GM12872 (cell line): ENCODE results near the gene MICAL2.

Experiments used
- TF ChIP-seq, protein P1 (sequence below): IDR thresholded peaks from 3 replicates; pipeline ENCODE4 v1.5.1; 2011; ENCODE audit warnings: low read depth, mild to moderate bottlenecking, low read length, moderate library complexity; ENCODE audit not compliant: insufficient read depth

The MICAL2 gene

GRCh38 chr11:12160231-12160630 lies 49.8 kb downstream of the MICAL2 start:
- TF ChIP-seq, protein P1, sequence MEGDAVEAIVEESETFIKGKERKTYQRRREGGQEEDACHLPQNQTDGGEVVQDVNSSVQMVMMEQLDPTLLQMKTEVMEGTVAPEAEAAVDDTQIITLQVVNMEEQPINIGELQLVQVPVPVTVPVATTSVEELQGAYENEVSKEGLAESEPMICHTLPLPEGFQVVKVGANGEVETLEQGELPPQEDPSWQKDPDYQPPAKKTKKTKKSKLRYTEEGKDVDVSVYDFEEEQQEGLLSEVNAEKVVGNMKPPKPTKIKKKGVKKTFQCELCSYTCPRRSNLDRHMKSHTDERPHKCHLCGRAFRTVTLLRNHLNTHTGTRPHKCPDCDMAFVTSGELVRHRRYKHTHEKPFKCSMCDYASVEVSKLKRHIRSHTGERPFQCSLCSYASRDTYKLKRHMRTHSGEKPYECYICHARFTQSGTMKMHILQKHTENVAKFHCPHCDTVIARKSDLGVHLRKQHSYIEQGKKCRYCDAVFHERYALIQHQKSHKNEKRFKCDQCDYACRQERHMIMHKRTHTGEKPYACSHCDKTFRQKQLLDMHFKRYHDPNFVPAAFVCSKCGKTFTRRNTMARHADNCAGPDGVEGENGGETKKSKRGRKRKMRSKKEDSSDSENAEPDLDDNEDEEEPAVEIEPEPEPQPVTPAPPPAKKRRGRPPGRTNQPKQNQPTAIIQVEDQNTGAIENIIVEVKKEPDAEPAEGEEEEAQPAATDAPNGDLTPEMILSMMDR, result no peak

DNA sequence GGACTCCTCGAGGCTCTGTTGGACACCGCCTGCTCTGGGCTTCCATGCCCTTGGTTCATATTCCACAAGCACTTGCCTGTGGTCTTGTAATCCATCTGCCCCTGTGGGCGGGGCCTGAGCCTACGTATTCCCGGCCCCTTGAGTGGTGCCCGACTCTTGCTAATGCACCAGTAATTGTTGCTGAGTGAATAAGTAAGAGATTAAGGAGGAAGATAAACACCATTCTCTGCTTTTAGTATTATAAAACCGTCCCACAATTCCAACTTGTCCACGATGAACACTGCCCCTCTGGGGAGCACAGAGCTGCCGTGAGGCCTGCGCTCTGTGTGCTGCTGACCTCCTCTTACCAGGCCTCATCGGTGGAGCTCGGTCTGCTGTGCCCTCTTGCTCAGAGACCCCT lies 50.3 kb downstream of the MICAL2 start:
- TF ChIP-seq, protein P1, result no peak

GRCh38 chr11:12161137-12161536 lies 50.7 kb downstream of the MICAL2 start:
- TF ChIP-seq, protein P1, result no peak

DNA sequence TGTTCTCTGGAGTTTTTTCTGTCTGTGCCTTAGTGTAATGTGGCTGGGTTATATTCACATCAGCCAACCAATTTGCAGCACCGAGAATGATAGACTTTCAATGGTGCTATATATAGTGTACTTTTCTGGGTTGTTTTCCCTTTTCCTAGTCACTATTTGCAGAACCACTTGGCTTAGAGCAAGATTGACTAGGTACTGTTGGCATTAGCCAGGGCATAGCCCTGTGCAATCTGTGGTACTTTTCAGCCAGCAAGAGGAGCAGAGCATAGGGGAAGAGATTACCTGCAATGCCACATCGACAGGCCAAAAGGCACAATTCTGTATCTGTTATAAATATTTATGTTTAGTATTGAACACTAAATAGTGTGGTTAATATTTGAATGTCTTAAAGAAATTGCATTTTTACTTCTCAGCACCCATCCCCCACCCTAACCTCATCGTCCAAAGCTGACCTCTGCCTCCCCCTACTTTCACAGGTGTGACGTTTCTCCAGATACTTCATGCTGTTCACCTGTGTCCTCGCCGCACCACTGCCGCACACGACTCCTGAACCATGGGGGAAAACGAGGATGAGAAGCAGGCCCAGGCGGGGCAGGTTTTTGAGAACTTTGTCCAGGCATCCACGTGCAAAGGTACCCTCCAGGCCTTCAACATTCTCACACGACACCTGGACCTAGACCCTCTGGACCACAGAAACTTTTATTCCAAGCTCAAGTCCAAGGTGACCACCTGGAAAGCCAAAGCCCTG lies 51.4 kb downstream of the MICAL2 start:
- TF ChIP-seq, protein P1, result no peak

DNA sequence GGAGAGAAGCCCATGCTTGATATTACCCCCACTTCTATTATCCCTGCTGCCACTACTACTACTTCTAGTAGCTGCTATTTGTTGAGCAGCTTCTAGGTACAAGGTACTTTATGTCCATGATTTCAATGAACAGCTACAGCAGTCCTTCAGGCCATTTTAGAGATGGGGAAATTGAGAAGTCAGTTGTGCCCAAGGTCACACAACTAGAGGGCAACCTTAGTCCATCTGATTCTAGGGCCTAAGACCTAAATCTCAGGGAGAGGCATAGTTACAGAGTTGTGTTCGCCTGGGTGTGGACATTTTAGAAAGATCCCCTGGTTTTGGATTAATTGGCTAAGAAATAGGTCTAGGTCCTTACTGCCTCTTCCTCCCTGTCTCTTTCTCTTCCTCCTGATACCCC lies 52.3 kb downstream of the MICAL2 start:
- TF ChIP-seq, protein P1, result 0 out of 3 replicates have a peak, but pooled peaks have one; percentile 1

GRCh38 chr11:12163181-12163941 lies 53.0 kb downstream of the MICAL2 start:
- TF ChIP-seq, protein P1, result no peak

DNA sequence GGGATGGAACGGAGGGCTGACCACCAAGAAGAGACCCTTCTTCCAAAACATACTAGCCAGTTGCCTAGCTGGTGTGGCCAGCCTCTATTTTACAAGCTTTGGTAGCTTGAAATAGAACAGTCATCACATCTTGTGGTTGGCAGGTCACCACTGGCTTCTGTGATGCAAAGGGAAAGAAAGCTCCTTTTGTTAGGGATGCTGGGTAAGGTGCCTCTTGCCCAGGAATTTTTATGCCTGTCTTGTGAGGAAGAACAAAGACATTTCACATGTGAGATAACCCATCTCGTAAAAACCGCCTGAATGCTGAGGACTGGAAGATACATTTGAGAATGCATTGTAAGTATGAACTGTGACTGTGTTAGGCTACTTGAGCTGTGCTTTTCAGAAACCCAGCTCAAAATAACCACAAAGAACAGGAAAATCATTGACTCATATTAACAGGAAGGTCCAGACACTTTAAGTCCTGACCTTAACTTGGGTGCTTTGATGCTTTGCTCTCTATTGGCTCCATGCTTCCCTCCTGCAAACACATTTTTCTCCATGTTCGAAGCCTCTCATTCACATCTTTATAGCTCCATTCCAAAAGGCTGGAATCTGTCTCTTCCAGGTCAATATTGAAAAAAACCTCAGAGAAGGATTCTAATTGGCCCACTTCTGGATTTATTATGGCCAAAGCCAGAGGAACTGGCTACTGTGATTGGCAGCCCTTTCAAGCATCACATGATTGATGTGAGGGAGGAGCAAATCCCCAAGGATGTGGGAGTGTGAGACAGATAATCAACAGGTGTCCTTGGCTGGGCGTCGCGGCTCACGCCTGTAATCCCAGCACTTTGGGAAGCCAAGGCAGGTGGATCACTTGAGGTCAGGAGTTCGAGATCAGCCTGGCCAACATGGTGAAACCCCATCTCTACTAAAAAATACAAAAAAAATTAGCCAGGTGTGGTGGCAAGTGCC lies 53.9 kb downstream of the MICAL2 start:
- TF ChIP-seq, protein P1, result no peak
